ENCODE measurements around the gene RNF10.

- TF ChIP-seq, protein P1, sequence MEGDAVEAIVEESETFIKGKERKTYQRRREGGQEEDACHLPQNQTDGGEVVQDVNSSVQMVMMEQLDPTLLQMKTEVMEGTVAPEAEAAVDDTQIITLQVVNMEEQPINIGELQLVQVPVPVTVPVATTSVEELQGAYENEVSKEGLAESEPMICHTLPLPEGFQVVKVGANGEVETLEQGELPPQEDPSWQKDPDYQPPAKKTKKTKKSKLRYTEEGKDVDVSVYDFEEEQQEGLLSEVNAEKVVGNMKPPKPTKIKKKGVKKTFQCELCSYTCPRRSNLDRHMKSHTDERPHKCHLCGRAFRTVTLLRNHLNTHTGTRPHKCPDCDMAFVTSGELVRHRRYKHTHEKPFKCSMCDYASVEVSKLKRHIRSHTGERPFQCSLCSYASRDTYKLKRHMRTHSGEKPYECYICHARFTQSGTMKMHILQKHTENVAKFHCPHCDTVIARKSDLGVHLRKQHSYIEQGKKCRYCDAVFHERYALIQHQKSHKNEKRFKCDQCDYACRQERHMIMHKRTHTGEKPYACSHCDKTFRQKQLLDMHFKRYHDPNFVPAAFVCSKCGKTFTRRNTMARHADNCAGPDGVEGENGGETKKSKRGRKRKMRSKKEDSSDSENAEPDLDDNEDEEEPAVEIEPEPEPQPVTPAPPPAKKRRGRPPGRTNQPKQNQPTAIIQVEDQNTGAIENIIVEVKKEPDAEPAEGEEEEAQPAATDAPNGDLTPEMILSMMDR (IDR thresholded peaks at IDR 0.05; ENCODE audit: poor library complexity) = no peak
- TF ChIP-seq EZH2 (IDR thresholded peaks at IDR 0.05; ENCODE audit: borderline replicate concordance) (no peak), EZH2phosphoT487 (IDR thresholded peaks at IDR 0.05; ENCODE audit: low read depth, severe bottlenecking, unreplicated experiment) (no peak)
Measured at GRCh38 chr12:120563495-120563894, 29.3 kb downstream of the RNF10 start.

Data from hepatocyte (in vitro differentiated cells).